ENCODE measurements around the gene LIFR.
"Not testable (repeated sequence)": the region's sequence is repeated elsewhere in the genome, so short reads cannot be mapped to it uniquely, and the experiment has no call there.

The LIFR gene, protein sequence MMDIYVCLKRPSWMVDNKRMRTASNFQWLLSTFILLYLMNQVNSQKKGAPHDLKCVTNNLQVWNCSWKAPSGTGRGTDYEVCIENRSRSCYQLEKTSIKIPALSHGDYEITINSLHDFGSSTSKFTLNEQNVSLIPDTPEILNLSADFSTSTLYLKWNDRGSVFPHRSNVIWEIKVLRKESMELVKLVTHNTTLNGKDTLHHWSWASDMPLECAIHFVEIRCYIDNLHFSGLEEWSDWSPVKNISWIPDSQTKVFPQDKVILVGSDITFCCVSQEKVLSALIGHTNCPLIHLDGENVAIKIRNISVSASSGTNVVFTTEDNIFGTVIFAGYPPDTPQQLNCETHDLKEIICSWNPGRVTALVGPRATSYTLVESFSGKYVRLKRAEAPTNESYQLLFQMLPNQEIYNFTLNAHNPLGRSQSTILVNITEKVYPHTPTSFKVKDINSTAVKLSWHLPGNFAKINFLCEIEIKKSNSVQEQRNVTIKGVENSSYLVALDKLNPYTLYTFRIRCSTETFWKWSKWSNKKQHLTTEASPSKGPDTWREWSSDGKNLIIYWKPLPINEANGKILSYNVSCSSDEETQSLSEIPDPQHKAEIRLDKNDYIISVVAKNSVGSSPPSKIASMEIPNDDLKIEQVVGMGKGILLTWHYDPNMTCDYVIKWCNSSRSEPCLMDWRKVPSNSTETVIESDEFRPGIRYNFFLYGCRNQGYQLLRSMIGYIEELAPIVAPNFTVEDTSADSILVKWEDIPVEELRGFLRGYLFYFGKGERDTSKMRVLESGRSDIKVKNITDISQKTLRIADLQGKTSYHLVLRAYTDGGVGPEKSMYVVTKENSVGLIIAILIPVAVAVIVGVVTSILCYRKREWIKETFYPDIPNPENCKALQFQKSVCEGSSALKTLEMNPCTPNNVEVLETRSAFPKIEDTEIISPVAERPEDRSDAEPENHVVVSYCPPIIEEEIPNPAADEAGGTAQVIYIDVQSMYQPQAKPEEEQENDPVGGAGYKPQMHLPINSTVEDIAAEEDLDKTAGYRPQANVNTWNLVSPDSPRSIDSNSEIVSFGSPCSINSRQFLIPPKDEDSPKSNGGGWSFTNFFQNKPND

GRCh38 chr5:38556599-38557307, at the start of gene LIFR:
Gene LIFR (minus strand): TSS chr5:38556646. CDS start chr5:38530647, 25,999 bp downstream.
- DNase-seq, result peak; percentile 78

DNA sequence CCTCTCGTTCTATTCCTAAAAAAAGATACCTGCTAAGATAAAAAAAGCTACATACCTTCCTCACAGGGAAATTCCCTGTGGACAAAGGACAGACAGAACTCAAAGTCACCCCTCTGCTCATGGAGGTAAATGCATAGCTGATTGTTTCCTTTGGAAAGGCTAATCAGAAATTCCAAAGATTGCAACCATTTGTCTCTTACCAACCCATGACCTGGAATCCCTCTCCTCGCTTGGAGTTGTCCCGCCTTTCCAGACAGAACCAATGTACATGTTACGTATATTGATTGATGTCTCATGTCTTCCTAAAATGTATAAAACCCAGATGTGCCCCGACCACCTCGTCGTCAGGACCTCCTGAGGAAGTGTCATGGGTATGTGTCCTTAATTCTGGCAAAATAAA, 49.2 kb upstream of the LIFR start:
- no peak for DNase-seq

GRCh38 chr5:38603691-38604090, 47.2 kb upstream of the LIFR start:
- DNase-seq, result no peak

GRCh38 chr5:38602641-38603040, 46.2 kb upstream of the LIFR start:
- DNase-seq, result no peak

GRCh38 chr5:38601863-38602298, 45.4 kb upstream of the LIFR start:
- no peak for DNase-seq

DNA sequence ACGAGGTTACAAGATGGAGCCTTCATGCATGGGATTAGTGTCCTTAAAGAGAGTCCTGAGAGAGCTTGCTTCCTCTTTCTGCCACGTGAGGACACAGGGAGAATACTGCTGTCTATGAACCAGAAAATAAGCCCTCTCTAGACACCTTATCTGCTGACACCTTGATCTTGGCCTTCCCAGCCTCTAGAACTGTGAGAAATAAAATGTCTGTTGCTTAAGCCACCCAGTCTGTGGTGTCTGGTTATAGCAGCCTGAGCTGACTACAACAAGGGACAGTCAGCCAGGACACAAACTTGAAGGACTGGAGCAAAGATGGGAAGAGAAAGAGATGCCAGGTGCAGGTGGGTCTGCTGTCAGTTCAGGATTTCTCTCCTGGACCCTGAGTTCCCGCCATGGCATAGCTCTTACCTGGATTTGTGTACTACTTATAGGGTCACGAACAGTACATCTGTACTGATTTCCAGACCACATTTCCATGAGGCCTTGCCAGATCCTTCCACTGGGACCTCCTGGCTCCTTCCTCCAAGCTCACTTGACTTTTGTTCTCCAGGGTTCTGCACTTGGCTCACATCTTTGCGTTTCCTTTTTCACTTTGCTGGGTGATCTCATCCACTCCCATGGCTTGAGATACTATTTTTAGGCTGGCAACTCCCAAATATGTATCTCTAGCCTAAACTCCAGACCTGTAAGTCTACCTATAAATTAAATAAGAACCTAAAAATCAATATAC, 44.9 kb upstream of the LIFR start:
- DNase-seq, result no peak

- no peak for DNase-seq
Observed at GRCh38 chr5:38600329-38601045, 44.0 kb upstream of the LIFR start.

DNA sequence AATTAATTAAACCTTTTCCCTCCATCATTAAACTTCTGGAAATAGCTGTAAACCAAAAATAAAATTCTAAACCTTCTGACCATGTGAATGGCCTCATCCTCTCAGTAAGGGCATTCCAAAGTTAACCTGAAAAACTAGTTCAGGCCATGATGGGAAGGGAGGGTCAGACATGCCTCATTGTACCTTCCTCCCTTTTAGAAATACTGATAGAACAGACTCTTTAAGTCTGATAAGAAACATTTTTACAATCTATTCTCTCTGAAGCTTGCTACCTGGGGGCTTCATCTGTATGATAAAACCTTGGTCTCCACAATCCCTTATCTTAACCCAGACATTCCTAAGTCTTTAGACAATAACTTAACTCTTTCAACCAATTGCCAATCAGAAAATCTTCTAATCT, 43.3 kb upstream of the LIFR start:
- DNase-seq, result not testable (repeated sequence)

GRCh38 chr5:38598994-38599617, 42.7 kb upstream of the LIFR start:
- no peak for DNase-seq

DNA sequence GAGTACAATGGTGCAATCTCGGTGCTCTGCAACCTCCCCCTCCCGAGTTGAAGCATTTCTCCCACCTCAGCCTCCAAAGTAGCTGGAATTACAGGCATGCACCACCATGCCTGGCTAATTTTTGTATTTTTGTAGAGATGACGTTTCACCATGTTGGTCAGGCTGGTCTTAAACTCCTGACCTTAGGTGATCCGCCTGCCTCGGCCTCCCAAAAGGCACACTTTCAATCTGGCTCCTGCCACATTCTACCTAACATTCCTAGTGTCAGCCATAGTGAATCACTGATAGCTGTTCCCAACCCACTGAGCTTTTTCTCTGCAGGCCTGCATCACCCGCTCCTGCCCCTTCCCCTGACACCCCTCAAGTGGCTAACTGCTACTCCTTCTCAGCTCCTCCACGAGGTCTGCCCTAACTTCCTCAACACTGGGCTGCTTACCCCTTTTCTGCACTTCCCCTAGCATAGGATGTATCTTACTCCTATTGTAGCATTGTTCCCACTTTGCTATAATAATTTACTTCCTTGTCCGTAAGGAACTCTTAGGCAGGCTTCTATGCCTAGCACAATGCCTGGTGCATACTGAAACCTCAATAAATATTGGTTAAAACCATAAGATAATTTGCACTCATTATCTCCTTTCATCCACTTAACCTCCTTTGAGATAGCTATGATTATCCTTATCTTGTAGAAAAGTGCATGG, 42.0 kb upstream of the LIFR start:
- no peak for DNase-seq

GRCh38 chr5:38596981-38597380, 40.5 kb upstream of the LIFR start:
- DNase-seq, result no peak

GRCh38 chr5:38595132-38595745, 38.8 kb upstream of the LIFR start:
- no peak for DNase-seq

DNA sequence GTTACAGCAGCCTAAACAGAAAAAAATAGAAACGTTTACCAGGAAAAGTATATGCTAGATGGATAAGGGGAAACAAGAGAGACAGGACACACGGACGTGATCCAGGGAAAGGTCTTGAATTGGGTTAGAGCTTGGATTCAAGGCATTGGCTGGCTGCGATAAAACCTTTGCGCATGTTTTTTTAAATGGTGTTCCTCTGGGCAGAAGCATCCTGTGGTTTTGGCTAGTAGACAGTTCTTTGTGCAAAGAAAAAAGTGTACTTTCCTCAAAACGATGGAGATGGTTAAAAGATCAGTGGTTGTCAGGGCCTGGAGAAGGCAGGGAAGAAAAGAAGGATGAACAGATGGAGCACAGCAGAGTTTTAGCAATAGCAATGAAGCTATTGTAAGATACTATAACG, 37.5 kb upstream of the LIFR start:
- DNase-seq, result no peak

DNA sequence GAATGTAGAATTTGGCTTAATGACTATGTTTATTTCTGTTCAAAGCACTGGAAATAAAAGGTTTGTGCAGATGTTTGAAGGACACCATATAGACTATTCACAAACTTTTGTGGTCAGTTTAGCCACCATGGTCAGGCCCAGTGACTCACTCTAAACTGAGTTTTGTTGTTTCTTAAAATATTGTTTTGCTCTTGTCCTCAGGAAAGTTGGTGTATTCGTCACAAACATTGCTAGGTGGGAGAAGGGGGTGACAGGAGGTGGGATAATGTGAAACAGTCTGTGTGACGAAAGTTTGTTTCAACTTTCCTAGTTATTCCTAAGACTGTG, 35.0 kb upstream of the LIFR start:
- DNase-seq, result no peak

DNA sequence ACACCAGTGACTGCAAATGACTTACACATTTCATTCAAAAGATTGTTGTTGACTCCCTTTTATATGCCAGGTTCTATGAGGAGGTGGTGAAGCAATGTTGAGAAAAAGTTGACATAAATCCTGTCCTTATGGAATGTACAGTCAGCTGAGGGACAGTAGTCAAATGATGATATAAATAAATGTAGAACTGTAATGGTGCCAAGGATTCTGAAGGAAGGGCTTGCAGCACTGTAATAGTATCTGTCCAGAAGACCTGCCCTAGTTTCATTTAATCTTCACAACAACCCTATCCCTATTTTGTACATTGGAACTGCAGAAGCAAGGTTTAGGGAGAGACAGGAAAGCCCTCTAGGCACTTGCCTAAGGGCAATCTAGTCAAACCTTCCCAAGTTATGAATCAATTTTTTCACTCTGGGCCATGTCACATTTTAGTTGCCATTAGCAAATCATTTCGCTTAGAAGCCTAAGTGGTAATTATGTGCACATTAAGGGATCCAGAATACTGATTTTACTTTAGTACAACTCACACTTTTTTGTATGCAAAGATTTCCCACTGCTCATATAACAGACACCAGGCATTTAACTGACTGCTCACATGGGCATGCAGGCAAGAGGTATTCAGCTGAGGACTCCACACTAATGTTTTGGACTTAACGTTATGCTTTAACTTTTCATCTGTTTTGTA, 34.5 kb upstream of the LIFR start:
- no peak for DNase-seq

DNA sequence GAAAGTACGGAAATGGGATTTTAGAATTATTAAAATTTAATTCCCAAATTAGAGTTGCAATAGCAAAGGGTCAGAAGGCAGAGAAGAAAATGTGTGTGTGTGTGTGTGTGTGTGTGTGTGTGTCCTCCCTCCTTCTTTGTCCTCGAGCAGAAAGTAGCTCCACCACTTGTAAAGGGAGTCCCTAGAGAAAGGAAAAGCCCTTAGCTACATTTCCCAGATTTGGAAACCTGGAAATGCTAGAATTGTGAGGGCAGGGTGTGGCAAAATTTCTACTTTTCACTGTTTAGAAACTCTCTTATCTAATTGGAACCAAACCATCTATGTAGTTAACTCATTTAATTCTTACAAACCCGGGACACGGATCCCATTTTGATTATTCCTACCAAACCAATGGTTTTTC, 33.2 kb upstream of the LIFR start:
- DNase-seq, result no peak

DNA sequence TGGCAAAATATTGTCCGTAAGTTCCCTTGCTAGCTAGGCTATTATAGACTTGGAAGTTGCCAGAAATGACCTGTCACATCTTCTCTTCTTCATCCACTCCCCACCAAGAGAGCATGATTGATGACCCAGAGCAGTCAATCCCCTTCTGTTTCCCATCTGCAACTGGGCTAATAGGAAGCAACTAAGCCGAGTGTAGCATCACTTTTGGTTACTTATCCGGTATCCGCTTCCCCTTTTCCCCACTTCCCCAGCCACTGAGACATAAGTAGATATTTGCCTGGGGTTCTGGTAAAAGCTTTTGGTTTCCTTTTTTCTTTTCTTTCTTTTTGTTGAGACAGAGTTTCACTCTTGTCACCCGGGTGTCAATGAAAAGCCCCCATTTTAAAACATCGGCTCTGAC, 29.4 kb upstream of the LIFR start:
- DNase-seq, result no peak

- no peak for DNase-seq
Observed at GRCh38 chr5:38583500-38583899, 27.1 kb upstream of the LIFR start.

DNA sequence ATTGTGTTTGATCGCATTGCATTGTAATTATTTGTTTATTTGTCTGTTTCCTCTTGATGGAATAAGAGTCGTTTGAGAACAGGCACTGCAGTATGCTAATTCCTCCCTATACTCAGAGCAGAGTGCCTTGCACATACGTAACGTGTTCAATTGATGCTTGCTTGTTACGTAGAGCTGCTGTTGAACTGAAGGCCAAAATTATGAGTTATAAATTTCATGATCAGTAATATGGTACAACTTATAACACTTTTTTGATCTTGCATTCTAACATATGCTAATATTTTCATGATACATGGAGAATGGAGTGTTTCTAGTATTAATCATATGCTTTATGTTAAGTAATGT, 26.5 kb upstream of the LIFR start:
- DNase-seq, result no peak

All from DMS153 (cell line).